ENCODE data around the gene SERPINI1. TPM values are rescaled to one million over a fixed set of nuclear protein-coding genes. Genes with fewer than 3 reads are reported as not detected.

The SERPINI1 gene
- total and polyA plus RNA-seq, 11 donors = 5.6 to 18.5 (median 10.7) TPM

- Histone ChIP-seq H3K27ac (no peak overlapping the region), H3K9me3 (no peaks in the 10 kb centered on the region), H3K4me1 (peaks cover 0 to 50% (median 17%) of the 10 kb centered on the region in 12 donors), H3K36me3 (no peaks in the 10 kb centered on the region), H3K27me3 (no peaks in the 10 kb centered on the region), H3K4me3 (no peak overlapping the region)
- WGBS, 4 donors = 88 to 100% (median 96%) methylated on average over 1 of the region's 1 CpG
- no peak for TF ChIP-seq POLR2A (IDR thresholded peaks at IDR 0.05)
- TF ChIP-seq, protein P1, sequence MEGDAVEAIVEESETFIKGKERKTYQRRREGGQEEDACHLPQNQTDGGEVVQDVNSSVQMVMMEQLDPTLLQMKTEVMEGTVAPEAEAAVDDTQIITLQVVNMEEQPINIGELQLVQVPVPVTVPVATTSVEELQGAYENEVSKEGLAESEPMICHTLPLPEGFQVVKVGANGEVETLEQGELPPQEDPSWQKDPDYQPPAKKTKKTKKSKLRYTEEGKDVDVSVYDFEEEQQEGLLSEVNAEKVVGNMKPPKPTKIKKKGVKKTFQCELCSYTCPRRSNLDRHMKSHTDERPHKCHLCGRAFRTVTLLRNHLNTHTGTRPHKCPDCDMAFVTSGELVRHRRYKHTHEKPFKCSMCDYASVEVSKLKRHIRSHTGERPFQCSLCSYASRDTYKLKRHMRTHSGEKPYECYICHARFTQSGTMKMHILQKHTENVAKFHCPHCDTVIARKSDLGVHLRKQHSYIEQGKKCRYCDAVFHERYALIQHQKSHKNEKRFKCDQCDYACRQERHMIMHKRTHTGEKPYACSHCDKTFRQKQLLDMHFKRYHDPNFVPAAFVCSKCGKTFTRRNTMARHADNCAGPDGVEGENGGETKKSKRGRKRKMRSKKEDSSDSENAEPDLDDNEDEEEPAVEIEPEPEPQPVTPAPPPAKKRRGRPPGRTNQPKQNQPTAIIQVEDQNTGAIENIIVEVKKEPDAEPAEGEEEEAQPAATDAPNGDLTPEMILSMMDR (IDR thresholded peaks at IDR 0.05) = no peak
- DNase-seq (no peak), ATAC-seq (no peak)
- intact Hi-C loops (cut with DNase I) = loop anchor here in 4 of 10 donors (5.0 to 10.0 kb wide), 2 partner anchors 122 to 125 kb away; partner anchors contain the start of genes SERPINI1 (in 4 of the 4) and PDCD10 (in 3 of the 4)
These were observed 124.1 kb downstream of the SERPINI1 start for GRCh38 chr3:167859610-167860009.

- DNase-seq = no peak
- Histone ChIP-seq H3K36me3 (no peaks in the 10 kb centered on the region), H3K4me1 (peaks cover 0 to 53% (median 17%) of the 10 kb centered on the region in 12 donors), H3K27me3 (no peaks in the 10 kb centered on the region), H3K9me3 (no peaks in the 10 kb centered on the region), H3K27ac (peak overlapping the region in 7 of 12 donors; percentile 28 to 90 (median 55)), H3K4me3 (no peak overlapping the region)
- no peak for TF ChIP-seq POLR2A (IDR thresholded peaks at IDR 0.05)
- TF ChIP-seq, protein P1 (IDR thresholded peaks at IDR 0.05) = no peak
- no peak for ATAC-seq
- WGBS, 4 donors = 39 to 61% (median 55%) methylated on average over 3 of the region's 3 CpGs
- intact Hi-C loops (cut with DNase I) = loop anchor here in 4 of 10 donors (5.0 to 10.0 kb wide), 2 partner anchors 124 to 127 kb away; partner anchors contain the start of genes SERPINI1 (in 4 of the 4) and PDCD10 (in 3 of the 4)
These were observed 126.1 kb downstream of the SERPINI1 start for GRCh38 chr3:167861649-167862048.

DNA sequence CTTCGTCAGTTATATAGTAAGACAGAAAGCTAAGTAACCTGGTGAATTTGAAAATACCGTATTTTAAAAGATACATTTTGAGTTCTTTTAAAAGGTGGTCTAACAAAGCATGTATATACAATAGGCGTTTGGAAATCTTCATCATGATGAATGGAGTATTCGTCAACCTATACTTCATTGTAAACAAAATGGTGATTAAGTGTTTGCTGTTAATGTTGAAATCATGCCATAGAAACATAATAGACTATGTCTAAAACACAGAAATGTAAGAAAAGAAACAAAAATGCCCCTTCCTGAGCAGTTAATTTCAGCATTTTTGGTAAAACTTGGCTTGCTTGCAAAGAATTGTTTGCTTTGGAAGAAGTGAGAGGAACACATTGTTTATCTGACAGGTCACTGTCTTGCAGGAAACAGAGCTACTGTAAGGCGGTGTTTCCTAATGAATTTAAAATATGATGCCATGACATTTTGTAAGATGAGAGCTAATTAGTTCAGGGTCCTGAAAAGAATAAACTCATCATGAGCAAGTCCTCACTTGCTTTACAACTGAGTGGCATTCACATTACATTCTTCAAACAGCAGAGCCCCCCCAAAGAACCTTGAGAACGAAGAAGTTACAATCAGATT is 126.7 kb downstream of the SERPINI1 start:
- H3K9me3 ChIP-seq = no peaks in the 10 kb centered on the region
- H3K27me3 ChIP-seq = no peaks in the 10 kb centered on the region
- DNase-seq (no peak), ATAC-seq (no peak)
- H3K4me3 ChIP-seq = no peak overlapping the region
- no peaks in the 10 kb centered on the region for H3K36me3 ChIP-seq
- peak overlapping the region in 10 of 12 donors; percentile 34 to 90 (median 76) for H3K27ac ChIP-seq
- 50 to 68% (median 60%) methylated on average over 6 of the region's 6 CpGs for WGBS, 4 donors
- H3K4me1 ChIP-seq = peaks cover 0 to 59% (median 18%) of the 10 kb centered on the region in 12 donors
- intact Hi-C loops (cut with DNase I) = loop anchor here in 4 of 10 donors (5.0 to 10.0 kb wide), 2 partner anchors 125 to 127 kb away; partner anchors contain the start of genes SERPINI1 (in 4 of the 4) and PDCD10 (in 3 of the 4)
- TF ChIP-seq, protein P1 (IDR thresholded peaks at IDR 0.05) = no peak
- TF ChIP-seq POLR2A (IDR thresholded peaks at IDR 0.05) = no peak
